Measurements from ENCODE around the gene SDR42E2. TPM values are rescaled to one million over a fixed set of nuclear protein-coding genes. Genes with fewer than 3 reads are reported as not detected.

SDR42E2 gene
- total and polyA plus RNA-seq, 2 of the 8 experiments (the other 6 are each of a cell fraction or from before 2014, with no cell fraction given): 0.08 TPM; not detected in 1

- Histone ChIP-seq H3K9me3 (ENCODE audit: insufficient read depth in 2 of 2, low read depth in 1 of 2, low read length in 1 of 2) (no peaks in the 10 kb centered on the region), H4K8ac (ENCODE audit: extremely low read depth, insufficient read depth, low read length) (no peak overlapping the region), H3K4me2 (ENCODE audit: insufficient read depth in 1 of 2, low read depth in 2 of 2, low read length in 2 of 2) (no peak overlapping the region), H4K5ac (ENCODE audit: insufficient read length, low read depth, low read length) (no peak overlapping the region), H3K4ac (replicated peaks; ENCODE audit: insufficient read length, low read depth, low read length) (no peak overlapping the region), H3K9ac (replicated peaks in 1 of 4; ENCODE audit: extremely low read depth in 1 of 4, low read depth in 3 of 4, low read length in 3 of 4) (no peak overlapping the region; a peak in 1 of 7 replicates), H3K56ac (replicated peaks; ENCODE audit: insufficient read length, low read depth, low read length) (no peak overlapping the region), H2BK12ac (ENCODE audit: low read depth, low read length) (no peak overlapping the region), H3K14ac (ENCODE audit: insufficient read length) (no peak overlapping the region), H3K23ac (ENCODE audit: insufficient read length) (no peak overlapping the region), H2BK15ac (ENCODE audit: low read length) (no peak overlapping the region), H2BK120ac (replicated peaks; ENCODE audit: low read depth, low read length) (no peak overlapping the region), H2BK20ac (ENCODE audit: low read length) (no peak overlapping the region), H3K4me3 (ENCODE audit: extremely low read depth in 1 of 4, insufficient read depth in 2 of 4, low read depth in 3 of 4, low read length in 4 of 4) (no peak overlapping the region), H3K79me2 (ENCODE audit: control insufficient read depth in 1 of 2, insufficient read depth in 2 of 2, low read length in 2 of 2) (no peaks in the 10 kb centered on the region), H2AK5ac (ENCODE audit: low read depth, low read length) (no peak overlapping the region), H3K27ac (ENCODE audit: low read depth, low read length) (no peak overlapping the region), H4K91ac (replicated peaks; ENCODE audit: insufficient read length, low read length) (no peak overlapping the region), H3K36me3 (ENCODE audit: control insufficient read depth in 2 of 4, insufficient read depth in 4 of 4, low read length in 3 of 4) (no peaks in the 10 kb centered on the region), H2BK5ac (ENCODE audit: low read depth, low read length) (no peak overlapping the region), H3K27me3 (replicated peaks in 1 of 4; ENCODE audit: control insufficient read depth in 3 of 4, extremely low read depth in 1 of 4, insufficient read depth in 3 of 4, low read length in 3 of 4) (no peaks in the 10 kb centered on the region), H3K23me2 (ENCODE audit: low read depth, low read length) (no peaks in the 10 kb centered on the region), H4K20me1 (replicated peaks in 1 of 2; ENCODE audit: control insufficient read depth in 1 of 2, insufficient read depth in 2 of 2, low read length in 2 of 2) (no peaks in the 10 kb centered on the region), H3K79me1 (ENCODE audit: low read depth, low read length) (no peaks in the 10 kb centered on the region), H3K4me1 (replicated peaks in 1 of 4; ENCODE audit: control insufficient read depth in 3 of 4, insufficient read depth in 4 of 4, low read length in 3 of 4) (no peaks in the 10 kb centered on the region), H3K18ac (ENCODE audit: extremely low read depth, low read length) (no peak overlapping the region), H2AFZ (ENCODE audit: low read length) (no peak overlapping the region)
- DNase-seq (ENCODE audit: low read depth in 1 of 2, low spot score in 2 of 2): no peak
- ChIA-PET POLR2A (ENCODE audit: partially characterized antibody) (interaction anchor here (1.2 to 1.6 kb wide), 2 partner anchors 10 to 11 kb away, joined by 3 to 4 read pairs; no protein-coding TSS in a partner anchor), CTCF (ENCODE audit: partially characterized antibody) (interaction anchor here (0.7 to 1.8 kb wide), 7 partner anchors 9 to 178 kb away, joined by 3 to 5 read pairs (median 4); no protein-coding TSS in a partner anchor)
- 88% methylated on average over 16 of the region's 18 CpGs; no CpG with 5 or more reads in 1 of the 2 experiments for WGBS, 2 experiments (ENCODE audit: extremely low coverage in 1 of 2, insufficient coverage in 1 of 2, insufficient read length in 1 of 2, insufficient replicate concordance in 2 of 2, low coverage in 1 of 2, low lambda C conversion rate in 2 of 2, missing lambda C conversion rate in 1 of 2)
- no peak for FAIRE-seq
- TF ChIP-seq CTCF (IDR thresholded peaks at IDR 0.05; ENCODE audit: control extremely low read depth in 1 of 3, insufficient read depth in 1 of 3, low read depth in 1 of 3, low read length in 3 of 3) (no peak), RXRA (IDR thresholded peaks at IDR 0.05; ENCODE audit: insufficient read depth, low read depth, low read length) (no peak), TAF1 (IDR thresholded peaks at IDR 0.05; ENCODE audit: low read depth, low read length) (no peak), HDAC2 (IDR thresholded peaks at IDR 0.05; ENCODE audit: borderline replicate concordance in 1 of 2, low read depth in 2 of 2, low read length in 2 of 2) (no peak), E2F6 (IDR thresholded peaks at IDR 0.05) (no peak), KDM1A (IDR thresholded peaks at IDR 0.05; ENCODE audit: borderline replicate concordance, low read length) (no peak), SIX5 (IDR thresholded peaks at IDR 0.05; ENCODE audit: low read depth, low read length) (no peak)
Measured at GRCh38 chr16:22177968-22178930, 15.9 kb downstream of the SDR42E2 start.
